ENCODE results near the gene TNFRSF8. TPM values are rescaled to one million over a fixed set of nuclear protein-coding genes. Genes with fewer than 3 reads are reported as not detected.

TNFRSF8 gene
- total RNA-seq, 1 donor from 2014 or later = 0.31 TPM

- H3K36me3 Mint-ChIP-seq = no peaks in the 10 kb centered on the region
- peaks cover 11% of the 10 kb centered on the region for H3K27me3 Mint-ChIP-seq (ENCODE audit: low read depth)
- H3K27ac Mint-ChIP-seq = no peak overlapping the region
- no peak overlapping the region for H3K4me3 Mint-ChIP-seq
- H3K9me3 Mint-ChIP-seq = no peaks in the 10 kb centered on the region
- H3K4me1 Mint-ChIP-seq = no peaks in the 10 kb centered on the region
- TF ChIP-seq, protein P1, sequence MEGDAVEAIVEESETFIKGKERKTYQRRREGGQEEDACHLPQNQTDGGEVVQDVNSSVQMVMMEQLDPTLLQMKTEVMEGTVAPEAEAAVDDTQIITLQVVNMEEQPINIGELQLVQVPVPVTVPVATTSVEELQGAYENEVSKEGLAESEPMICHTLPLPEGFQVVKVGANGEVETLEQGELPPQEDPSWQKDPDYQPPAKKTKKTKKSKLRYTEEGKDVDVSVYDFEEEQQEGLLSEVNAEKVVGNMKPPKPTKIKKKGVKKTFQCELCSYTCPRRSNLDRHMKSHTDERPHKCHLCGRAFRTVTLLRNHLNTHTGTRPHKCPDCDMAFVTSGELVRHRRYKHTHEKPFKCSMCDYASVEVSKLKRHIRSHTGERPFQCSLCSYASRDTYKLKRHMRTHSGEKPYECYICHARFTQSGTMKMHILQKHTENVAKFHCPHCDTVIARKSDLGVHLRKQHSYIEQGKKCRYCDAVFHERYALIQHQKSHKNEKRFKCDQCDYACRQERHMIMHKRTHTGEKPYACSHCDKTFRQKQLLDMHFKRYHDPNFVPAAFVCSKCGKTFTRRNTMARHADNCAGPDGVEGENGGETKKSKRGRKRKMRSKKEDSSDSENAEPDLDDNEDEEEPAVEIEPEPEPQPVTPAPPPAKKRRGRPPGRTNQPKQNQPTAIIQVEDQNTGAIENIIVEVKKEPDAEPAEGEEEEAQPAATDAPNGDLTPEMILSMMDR (IDR thresholded peaks at IDR 0.05; ENCODE audit: unreplicated experiment) = no peak
- DNase-seq (ENCODE audit: low spot score in 2 of 2, unreplicated experiment in 2 of 2) = no peak
Observed at GRCh38 chr1:12191242-12192032, 128.3 kb downstream of the TNFRSF8 start.

Small RNA genes within 50 kb of the gene (microRNA-seq; reads per million reads assigned to microRNA genes)
- not detected for gene MIR4632
- 1.2 reads per million for gene MIR6729
- not detected for gene MIR7846

Other genes with a start within 250 kb of the TNFRSF8 start
- not detected in 3 replicates for gene NPPA, start 215.5 kb upstream of the TNFRSF8 start, total RNA-seq
- gene NPPB, start 204.4 kb upstream of the TNFRSF8 start, total RNA-seq = 1.3 to 2.5 TPM (median 2.3 TPM) in 3 replicates
- 37.8 to 39.3 TPM (median 37.8 TPM) in 3 replicates for gene KIAA2013, start 136.9 kb upstream of the TNFRSF8 start, total RNA-seq
- 198 to 206 TPM (median 203 TPM) in 3 replicates for gene PLOD1, start 128.6 kb upstream of the TNFRSF8 start, total RNA-seq
- 52.4 to 58.4 TPM (median 53.7 TPM) in 3 replicates for gene MFN2, start 82.9 kb upstream of the TNFRSF8 start, total RNA-seq
- gene MIIP, start 43.8 kb upstream of the TNFRSF8 start, total RNA-seq = 31.7 to 37.5 TPM (median 32.0 TPM) in 3 replicates
- 2.9 to 3.1 TPM (median 2.9 TPM) in 3 replicates for gene TNFRSF1B, start 103.7 kb downstream of the TNFRSF8 start, total RNA-seq
- gene VPS13D, start 166.7 kb downstream of the TNFRSF8 start, total RNA-seq = 71.6 to 77.8 TPM (median 77.4 TPM) in 3 replicates

All from mesothelial cell of epicardium (in vitro differentiated cells).